Ureter (tissue), 1 donor: ENCODE measurements around the gene RRP7A. TPM values are rescaled to one million over a fixed set of nuclear protein-coding genes. Genes with fewer than 3 reads are reported as not detected.
"Not testable (repeated sequence)": the region's sequence is repeated elsewhere in the genome, so short reads cannot be mapped to it uniquely, and the experiment has no call there.

Source experiments
- DNase-seq: peaks from one replicate; pipeline ENCODE4 v3.0.0-alpha.2; 2020; ENCODE audit warnings: low spot score
- total RNA-seq: library from RNA; stranded (reverse); gene quantifications from one replicate; pipeline ENCODE4 v1.2.4, GENCODE V29; 2023
- donor health status: DM: yes; HTN: yes; CAD: no.

RRP7A gene
- total RNA-seq, 1 donor from 2014 or later: 54.9 TPM

- DNase-seq: not testable (repeated sequence)
Observed at GRCh38 chr22:42499773-42500160, 19.8 kb downstream of the RRP7A start.

DNA sequence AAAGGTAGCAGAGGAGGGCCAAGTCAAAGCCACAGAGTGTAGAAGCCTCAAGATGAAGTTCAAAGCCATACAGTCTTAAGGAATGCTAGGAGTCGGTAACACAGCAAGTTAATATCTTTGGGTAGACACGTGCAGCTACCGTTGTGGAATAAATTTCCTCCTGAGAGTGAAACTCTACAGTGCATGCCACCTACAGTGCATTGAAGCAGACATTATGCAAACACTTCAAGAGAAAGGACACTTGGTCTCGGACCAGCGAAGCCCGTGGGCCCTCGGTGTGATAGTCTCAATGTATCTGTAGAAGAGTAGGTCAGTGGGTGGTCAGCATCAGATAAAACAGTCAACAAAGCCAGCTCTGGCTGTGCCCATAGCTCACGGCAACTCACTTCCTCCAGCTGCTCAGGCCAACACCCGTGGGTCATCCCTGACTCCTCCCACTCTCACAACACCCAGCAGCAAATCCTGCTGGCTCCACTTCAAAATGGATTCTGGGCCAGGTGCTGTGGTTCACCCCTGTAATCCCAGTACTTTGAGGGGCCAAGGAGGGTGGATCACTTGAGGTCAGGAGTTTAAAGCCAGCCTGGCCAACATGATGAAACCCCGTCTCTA is 24.0 kb downstream of the RRP7A start:
- not testable (repeated sequence) for DNase-seq

- DNase-seq: no peak
Observed at GRCh38 chr22:42493393-42493792, 26.2 kb downstream of the RRP7A start.

DNA sequence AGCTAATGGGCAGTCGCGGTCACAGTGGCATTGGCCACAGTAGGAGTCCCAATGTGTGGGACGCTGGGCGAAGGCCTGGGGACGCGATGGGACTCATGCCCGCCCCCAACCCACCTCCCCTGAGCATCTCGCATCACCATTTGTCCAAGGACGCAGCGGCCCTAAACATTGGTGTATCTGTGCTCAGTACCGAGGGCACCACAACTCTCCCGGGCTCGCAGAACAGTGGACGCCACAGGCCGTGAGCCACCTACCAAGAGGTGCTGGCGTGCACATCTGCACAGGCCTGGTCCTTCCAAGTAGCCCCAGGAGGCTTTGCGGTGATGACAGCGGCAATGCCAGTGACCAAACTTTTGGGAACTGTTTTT is 27.3 kb downstream of the RRP7A start:
- no peak for DNase-seq

DNA sequence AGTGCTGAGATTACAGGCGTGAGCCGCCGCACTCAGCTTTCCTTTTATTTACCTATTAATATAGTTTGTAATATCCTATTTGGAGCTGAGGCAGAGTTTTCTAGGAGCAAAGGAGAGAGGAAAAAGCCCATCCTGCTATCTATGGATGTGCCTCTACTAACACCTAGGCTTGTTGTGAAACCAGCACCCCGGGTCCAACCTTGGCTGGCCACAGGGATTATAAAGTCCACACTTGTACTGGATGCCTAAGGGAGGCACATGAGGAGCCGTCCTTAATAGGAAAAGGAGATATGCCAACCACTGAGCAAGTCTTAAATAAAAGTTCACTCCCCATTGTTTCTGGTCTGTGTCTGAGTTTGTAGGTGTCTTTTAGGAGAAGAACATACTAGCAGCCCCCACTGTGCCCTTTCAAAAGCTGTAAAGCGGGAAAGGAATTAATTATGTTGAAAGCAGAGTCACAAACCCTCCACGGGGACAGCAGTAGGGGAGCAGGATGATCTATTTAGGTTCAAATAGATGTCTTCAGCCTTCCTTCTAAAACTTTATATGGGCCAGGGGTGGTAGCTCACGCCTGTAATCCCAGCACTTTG is 29.3 kb downstream of the RRP7A start:
- DNase-seq: no peak

- DNase-seq: no peak
Observed at GRCh38 chr22:42489000-42489399, 30.6 kb downstream of the RRP7A start.

DNA sequence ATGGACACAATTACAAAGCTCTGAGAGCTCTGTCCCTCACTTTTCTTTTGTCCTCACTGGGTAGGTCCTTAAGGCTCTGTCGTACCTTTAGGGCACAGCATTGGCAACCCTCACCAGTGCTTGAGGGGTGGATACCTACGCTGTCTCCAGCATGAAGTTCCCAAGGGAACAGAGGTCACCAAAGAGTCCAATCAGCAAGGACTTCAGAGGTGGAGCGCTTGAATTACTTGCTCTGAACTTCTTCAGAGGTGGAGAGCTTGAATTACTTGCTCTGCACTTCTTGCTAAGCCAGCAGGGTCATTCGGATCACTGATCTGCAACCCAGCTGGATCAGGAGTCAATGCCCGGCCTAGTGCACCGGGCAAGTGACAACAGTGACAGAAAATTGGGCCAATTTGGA is 35.1 kb downstream of the RRP7A start:
- DNase-seq: no peak

DNA sequence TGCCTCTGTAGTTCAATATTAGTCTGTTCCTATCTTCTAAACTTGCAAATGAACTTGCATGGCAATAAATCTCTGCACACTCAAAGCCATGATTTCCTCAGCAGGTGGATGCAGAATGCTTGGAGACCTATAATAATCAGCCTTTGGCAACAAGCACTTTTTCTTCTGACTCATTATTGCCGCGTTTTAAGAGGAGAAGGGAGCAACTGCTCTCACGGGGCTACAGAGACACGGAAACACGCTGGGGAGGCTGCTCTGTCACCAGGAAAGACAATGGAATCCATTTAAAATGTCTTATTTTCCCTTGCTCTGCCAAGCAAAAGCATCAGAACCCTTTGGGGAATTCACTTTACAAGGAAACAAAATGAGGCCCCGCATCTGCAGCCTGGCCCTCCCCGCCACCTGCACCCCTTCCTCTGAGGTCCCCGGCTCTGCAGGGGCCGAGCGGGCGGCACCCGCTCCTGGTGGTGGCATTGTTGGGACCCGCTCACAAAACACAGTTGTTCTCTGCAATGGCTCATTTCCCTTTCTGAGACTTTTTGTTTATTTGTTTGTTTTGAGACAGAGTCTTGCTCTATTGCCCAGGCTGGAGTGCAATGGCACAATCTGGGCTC is 35.9 kb downstream of the RRP7A start:
- not testable (repeated sequence) for DNase-seq

GRCh38 chr22:42475122-42475521 is 44.5 kb downstream of the RRP7A start:
- no peak for DNase-seq

- DNase-seq: no peak
Observed at GRCh38 chr22:42473484-42474193, 46.0 kb downstream of the RRP7A start.

DNA sequence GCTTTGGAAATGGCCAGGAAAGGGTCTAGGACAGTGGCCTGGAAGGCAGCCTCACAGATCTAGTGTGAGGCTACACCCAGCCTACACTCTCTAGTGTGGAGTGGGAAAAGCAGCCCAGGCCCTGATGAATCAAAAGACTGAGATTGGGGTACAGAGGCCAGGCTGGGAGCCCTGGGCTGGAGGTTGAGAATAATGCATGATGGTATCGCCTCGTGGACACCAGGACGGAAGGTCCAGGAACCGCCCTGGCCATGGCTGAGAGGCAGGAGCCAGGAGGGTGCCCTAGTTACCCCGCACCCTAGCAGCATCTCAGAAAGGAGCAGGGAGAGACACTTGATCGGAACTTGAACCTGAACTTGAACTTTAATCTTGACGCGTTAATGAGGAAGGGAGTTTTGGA is 46.9 kb downstream of the RRP7A start:
- no peak for DNase-seq

- no peak for DNase-seq
Observed at GRCh38 chr22:42471441-42471840, 48.2 kb downstream of the RRP7A start.

DNA sequence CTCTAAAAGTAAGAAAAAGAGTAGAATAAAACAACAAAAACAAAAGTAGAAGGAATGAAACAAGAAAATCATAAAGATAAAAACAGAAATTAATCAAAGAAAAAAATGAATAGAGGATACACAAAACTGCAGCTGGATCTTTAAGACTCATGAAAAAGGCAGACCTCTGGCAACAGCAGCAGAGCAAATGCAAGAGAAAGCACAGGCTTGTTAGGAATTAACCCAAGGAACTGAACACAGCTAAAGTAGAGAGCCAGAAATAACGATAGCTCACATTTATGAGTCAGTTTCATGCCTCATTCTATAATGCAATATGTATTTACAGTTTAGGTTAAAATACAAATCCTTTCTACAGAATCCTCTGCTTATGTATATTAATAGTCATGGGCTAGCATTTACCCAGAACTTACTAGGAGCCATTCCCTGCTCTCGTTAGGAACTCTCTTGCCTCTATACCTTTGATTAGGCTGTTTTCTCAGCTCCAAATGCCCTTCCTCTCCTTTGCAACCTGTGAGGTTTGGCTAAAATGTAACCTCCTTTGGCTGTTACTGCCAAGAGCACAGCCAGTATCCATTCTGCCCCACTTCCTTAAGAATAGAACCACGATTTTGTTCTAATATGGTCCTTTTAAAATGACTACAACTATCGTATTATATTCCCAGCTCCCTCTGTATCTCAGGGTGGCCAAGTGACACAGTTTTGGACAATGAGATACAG is 49.1 kb downstream of the RRP7A start:
- DNase-seq: no peak

- DNase-seq: no peak
Observed at GRCh38 chr22:42468841-42469240, 50.8 kb downstream of the RRP7A start.

DNA sequence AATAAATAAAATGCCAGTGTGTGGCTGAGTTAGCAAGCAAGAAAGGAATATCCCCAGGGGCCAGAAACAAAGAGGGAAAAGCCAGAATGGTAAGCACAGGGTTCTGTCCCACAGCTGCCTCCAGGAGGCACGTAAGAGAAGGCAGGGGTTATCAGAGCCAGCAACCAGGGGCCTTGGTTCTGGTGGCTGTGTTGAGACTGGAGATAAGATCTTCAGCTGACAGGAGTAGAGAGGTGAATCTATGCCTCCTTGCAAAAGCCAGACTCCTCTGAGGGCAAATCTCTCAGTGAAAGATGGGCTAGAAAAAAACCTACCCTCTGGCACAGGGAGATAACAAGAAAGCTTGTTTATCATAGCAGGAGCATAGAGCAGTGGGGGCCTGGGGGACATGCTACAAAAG is 57.6 kb downstream of the RRP7A start:
- no peak for DNase-seq

GRCh38 chr22:42461511-42461910 is 58.1 kb downstream of the RRP7A start:
- no peak for DNase-seq

Other genes starting within 250 kb of the RRP7A start
- 64.9 TPM for gene TCF20, start 249.1 kb downstream of the RRP7A start, total RNA-seq
- gene NFAM1, start 87.4 kb downstream of the RRP7A start, total RNA-seq: 1.3 TPM
- 10.8 TPM for gene SERHL2, start 34.2 kb upstream of the RRP7A start, total RNA-seq
- gene POLDIP3, start 95.1 kb upstream of the RRP7A start, total RNA-seq: 64.9 TPM
- 1.4 TPM for gene ATP5MGL, start 120.8 kb upstream of the RRP7A start, total RNA-seq
- 243 TPM for gene CYB5R3, start 129.6 kb upstream of the RRP7A start, total RNA-seq
- gene A4GALT, start 201.1 kb upstream of the RRP7A start, total RNA-seq: 57.9 TPM